ENCODE results near the gene UNC5A. TPM values are rescaled to one million over a fixed set of nuclear protein-coding genes. Genes with fewer than 3 reads are reported as not detected.

Gene UNC5A
- total RNA-seq, 6 experiments from 2014 or later, result not detected

DNA sequence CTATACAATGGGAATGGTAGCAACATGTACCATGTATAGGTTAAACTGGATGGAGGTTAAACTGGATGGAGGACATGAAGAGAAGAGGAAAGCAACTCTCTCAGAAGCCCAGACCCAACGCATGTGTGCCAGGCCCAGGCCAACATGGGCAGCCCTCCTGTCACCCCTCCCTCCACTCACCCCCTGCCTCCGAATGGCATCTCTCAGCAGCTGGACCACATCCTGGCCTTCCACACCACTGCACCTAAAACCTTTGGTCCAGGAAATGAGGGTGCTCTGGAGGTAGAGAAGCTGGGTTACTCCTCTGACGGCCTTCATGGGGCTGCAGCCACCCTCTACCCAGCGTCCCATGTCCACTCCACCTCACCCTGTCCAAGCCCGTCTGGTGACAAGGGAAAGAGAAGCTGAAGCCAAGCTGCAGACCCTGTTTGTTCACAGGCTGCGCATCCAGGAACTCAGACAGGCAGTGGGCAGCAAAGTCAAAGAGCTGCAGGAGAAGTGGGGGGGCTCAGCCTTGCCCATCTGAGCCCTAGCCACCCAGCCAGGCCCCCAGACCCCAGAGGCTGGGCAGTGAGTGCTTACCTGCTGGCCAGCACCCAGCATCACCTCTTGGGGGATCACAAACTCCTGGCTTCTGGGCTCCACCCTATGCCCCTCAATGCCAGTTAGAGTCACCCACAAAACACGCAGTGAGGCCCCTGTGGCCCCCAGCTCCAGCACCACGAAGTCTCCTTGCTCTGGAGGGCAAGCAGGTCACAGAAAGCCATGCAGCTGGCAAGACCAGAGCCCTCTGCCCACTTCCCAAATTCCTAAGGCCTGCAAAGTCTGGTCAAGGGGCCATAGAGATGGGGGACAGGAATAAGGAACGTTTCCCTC, 80.3 kb downstream of the UNC5A start:
- Mint-ChIP-seq H3K4me3 (no peak overlapping the region), H3K4me1 (ENCODE audit: low read depth) (no peaks in the 10 kb centered on the region), H3K27ac (no peak overlapping the region), H3K27me3 (ENCODE audit: insufficient read depth) (peaks cover 55% of the 10 kb centered on the region), H3K9me3 (no peaks in the 10 kb centered on the region), H3K36me3 (ENCODE audit: low read depth) (no peaks in the 10 kb centered on the region)
- no peak for DNase-seq
- TF ChIP-seq, protein P1, sequence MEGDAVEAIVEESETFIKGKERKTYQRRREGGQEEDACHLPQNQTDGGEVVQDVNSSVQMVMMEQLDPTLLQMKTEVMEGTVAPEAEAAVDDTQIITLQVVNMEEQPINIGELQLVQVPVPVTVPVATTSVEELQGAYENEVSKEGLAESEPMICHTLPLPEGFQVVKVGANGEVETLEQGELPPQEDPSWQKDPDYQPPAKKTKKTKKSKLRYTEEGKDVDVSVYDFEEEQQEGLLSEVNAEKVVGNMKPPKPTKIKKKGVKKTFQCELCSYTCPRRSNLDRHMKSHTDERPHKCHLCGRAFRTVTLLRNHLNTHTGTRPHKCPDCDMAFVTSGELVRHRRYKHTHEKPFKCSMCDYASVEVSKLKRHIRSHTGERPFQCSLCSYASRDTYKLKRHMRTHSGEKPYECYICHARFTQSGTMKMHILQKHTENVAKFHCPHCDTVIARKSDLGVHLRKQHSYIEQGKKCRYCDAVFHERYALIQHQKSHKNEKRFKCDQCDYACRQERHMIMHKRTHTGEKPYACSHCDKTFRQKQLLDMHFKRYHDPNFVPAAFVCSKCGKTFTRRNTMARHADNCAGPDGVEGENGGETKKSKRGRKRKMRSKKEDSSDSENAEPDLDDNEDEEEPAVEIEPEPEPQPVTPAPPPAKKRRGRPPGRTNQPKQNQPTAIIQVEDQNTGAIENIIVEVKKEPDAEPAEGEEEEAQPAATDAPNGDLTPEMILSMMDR (IDR thresholded peaks at IDR 0.05), result no peak

DNA sequence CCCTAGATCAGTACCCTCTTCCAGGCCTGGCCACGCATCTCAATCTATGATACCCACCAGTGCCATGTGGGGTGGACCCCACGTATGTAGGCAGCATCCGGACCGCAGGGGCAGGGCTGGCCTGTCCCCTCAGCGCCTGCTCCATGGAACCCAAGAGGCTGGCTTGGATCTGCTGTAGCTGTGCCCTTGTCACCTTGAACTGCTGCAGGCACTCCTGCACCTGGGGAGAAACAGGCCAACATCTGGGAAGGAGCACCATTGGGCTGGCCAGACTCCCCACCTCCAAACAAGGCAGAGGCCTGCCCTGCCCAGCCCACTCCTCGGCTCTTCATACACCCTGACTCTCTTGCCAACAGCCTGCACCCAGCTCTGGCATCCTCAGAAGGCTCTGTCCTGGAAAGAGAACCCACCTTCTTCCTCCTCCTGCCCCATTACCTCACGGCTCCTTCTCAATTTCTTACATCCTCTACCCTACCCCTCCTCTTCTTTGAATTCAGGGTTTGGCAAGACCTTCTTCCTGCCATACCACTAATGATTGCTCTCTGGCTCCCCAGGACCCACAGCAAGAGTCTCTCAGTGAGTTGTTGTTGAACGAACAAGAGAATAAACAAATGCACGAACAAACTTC, 81.1 kb downstream of the UNC5A start:
- H3K27me3 Mint-ChIP-seq (ENCODE audit: insufficient read depth), result peaks cover 54% of the 10 kb centered on the region
- H3K4me3 Mint-ChIP-seq, result no peak overlapping the region

DNA sequence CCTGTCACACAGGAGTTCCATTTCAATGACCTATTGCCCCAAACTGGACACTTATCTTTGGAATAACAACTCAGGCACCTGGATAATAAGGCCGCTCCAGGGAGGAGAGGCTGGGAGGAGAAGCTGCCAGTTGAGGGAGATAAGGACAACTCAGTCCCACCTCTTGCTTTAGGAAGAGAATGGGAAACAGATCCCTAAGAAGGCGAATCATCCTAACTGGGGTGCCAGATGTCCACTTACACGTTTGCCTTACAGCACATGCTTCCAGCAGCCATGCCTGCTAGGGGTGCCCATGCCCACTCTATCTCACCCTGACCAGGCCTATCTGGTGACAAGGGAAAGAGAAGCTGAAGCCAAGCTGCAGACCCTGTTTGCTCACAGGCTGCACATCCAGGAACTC, 82.3 kb downstream of the UNC5A start:
- Mint-ChIP-seq H3K36me3 (ENCODE audit: low read depth) (no peaks in the 10 kb centered on the region), H3K27ac (no peak overlapping the region), H3K27me3 (ENCODE audit: insufficient read depth) (peaks cover 52% of the 10 kb centered on the region), H3K4me3 (no peak overlapping the region), H3K4me1 (ENCODE audit: low read depth) (no peaks in the 10 kb centered on the region), H3K9me3 (no peaks in the 10 kb centered on the region)
- TF ChIP-seq, protein P1 (IDR thresholded peaks at IDR 0.05), result no peak
- DNase-seq, result no peak

More for the DNA sequence above, 81.1 kb downstream of the UNC5A start:
- no peak for DNase-seq
- no peaks in the 10 kb centered on the region for H3K36me3 Mint-ChIP-seq (ENCODE audit: low read depth)
- H3K9me3 Mint-ChIP-seq, result no peaks in the 10 kb centered on the region
- TF ChIP-seq, protein P1 (IDR thresholded peaks at IDR 0.05), result no peak
- H3K27ac Mint-ChIP-seq, result no peak overlapping the region
- no peaks in the 10 kb centered on the region for H3K4me1 Mint-ChIP-seq (ENCODE audit: low read depth)

DNA sequence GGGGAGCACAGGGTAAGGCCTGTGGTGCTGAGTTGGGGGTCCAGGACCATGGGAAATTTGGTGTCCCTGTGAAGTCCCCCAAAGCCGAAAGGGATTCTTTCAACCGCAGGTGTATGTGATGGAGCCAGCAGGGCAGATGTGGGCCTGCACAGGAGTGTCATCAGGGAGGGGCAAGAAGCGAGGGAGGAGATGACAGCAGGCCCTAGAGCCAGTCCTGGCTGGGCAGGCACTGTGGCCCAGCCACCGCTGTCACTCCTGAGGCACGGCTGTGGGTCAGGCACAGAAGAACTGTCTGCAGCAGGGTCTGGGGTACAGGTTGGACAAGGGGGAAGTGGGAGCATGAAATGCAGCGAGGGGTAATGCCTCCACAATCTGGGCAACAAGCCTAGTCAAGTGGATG, 83.9 kb downstream of the UNC5A start:
- no peaks in the 10 kb centered on the region for H3K4me1 Mint-ChIP-seq (ENCODE audit: low read depth)
- no peak overlapping the region for H3K4me3 Mint-ChIP-seq
- peaks cover 53% of the 10 kb centered on the region for H3K27me3 Mint-ChIP-seq (ENCODE audit: insufficient read depth)
- DNase-seq, result no peak
- H3K36me3 Mint-ChIP-seq (ENCODE audit: low read depth), result no peaks in the 10 kb centered on the region
- H3K9me3 Mint-ChIP-seq, result no peaks in the 10 kb centered on the region
- TF ChIP-seq, protein P1 (IDR thresholded peaks at IDR 0.05), result no peak
- no peak overlapping the region for H3K27ac Mint-ChIP-seq

DNA sequence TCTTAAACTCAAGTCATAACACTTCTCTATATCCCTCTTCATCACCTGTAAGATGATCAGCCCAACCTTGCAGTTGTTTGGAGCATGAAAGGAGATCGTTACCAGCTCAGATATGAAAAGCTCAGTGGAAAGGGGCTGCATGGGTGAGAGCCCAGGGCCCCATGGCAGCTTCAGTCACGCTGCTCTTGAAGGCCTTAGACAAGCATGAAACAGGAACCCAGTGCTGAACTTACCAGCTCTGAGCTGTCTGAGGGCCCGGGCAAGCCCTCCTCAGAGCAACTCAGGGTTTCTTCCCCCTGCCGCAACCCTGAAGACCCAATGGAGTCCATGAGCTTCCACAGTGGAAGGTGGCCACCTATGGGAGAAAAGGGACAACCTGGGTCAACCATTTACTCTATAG, 85.5 kb downstream of the UNC5A start:
- Mint-ChIP-seq H3K4me1 (ENCODE audit: low read depth) (no peaks in the 10 kb centered on the region), H3K27ac (no peak overlapping the region), H3K36me3 (ENCODE audit: low read depth) (no peaks in the 10 kb centered on the region), H3K4me3 (no peak overlapping the region), H3K9me3 (no peaks in the 10 kb centered on the region), H3K27me3 (ENCODE audit: insufficient read depth) (peaks cover 45% of the 10 kb centered on the region)
- TF ChIP-seq, protein P1 (IDR thresholded peaks at IDR 0.05), result no peak
- DNase-seq, result no peak

Measured in HFFc6 (cell line).